OCI-LY1 (cell line): ENCODE data around the gene SPHK2.

Source experiments
- H2AFZ ChIP-seq: fragments of 200-600 bp; sonication (generic), shearing (Covaris generic); 2 replicates; pipeline ENCODE4 v1.6.0; 2014; ENCODE audit warnings: antibody characterized with exemption, mild to moderate bottlenecking, low read length
- H3F3A ChIP-seq: fragments of 200-600 bp; sonication (generic), shearing (Covaris generic); 2 replicates; pipeline ENCODE4 v1.6.0; 2014; ENCODE audit warnings: mild to moderate bottlenecking, antibody characterized with exemption, low read length, moderate library complexity; ENCODE audit not compliant: insufficient read depth
- H3K27ac ChIP-seq: fragments of 200-600 bp; sonication (generic); 2 replicates; pipeline ENCODE4 v1.5.1; 2014; ENCODE audit warnings: low read length, mixed run types, mild to moderate bottlenecking, low read depth; ENCODE audit not compliant: poor library complexity, severe bottlenecking
- H3K27me3 ChIP-seq: fragments of 200-600 bp; sonication (generic); 2 replicates; pipeline ENCODE4 v1.6.0; 2014; ENCODE audit warnings: antibody characterized with exemption, mild to moderate bottlenecking, low read length, moderate library complexity; ENCODE audit not compliant: insufficient read depth
- H3K36me3 ChIP-seq: fragments of 200-600 bp; sonication (generic); 2 replicates; pipeline ENCODE4 v1.6.1; 2014; ENCODE audit warnings: mild to moderate bottlenecking, antibody characterized with exemption, low read length, moderate library complexity, mixed read lengths; ENCODE audit not compliant: insufficient read depth
- H3K4me1 ChIP-seq: fragments of 200-600 bp; sonication (generic); 2 replicates; pipeline ENCODE4 v1.5.1; 2014; ENCODE audit warnings: mild to moderate bottlenecking, low read length, moderate library complexity; ENCODE audit not compliant: insufficient read depth, severe bottlenecking
- H3K4me2 ChIP-seq: fragments of 200-600 bp; sonication (generic), shearing (Covaris generic); 2 replicates; pipeline ENCODE4 v1.6.1; 2014; ENCODE audit warnings: low read length
- H3K4me3 ChIP-seq: fragments of 200-600 bp; sonication (generic); 2 replicates; pipeline ENCODE4 v1.5.1; 2014; ENCODE audit warnings: low read length, low read depth, mild to moderate bottlenecking, mixed read lengths; ENCODE audit not compliant: poor library complexity, severe bottlenecking
- H3K79me2 ChIP-seq: fragments of 200-600 bp; shearing (Covaris generic); 2 replicates; pipeline ENCODE4 v1.6.1; 2016; ENCODE audit warnings: mixed run types, low read length, mixed read lengths; ENCODE audit not compliant: insufficient read depth
- H3K9ac ChIP-seq: fragments of 200-600 bp; sonication (generic), shearing (Covaris generic); 2 replicates; pipeline ENCODE4 v1.6.1; 2014; ENCODE audit warnings: mild to moderate bottlenecking, low read length, mixed read lengths
- H3K9me2 ChIP-seq: fragments of 200-600 bp; sonication (generic), shearing (Covaris generic); 2 replicates; pipeline ENCODE4 v1.6.1; 2014; ENCODE audit warnings: low read depth, mild to moderate bottlenecking, low read length, mixed read lengths
- H3K9me3 ChIP-seq: fragments of 200-600 bp; shearing (Covaris generic); 2 replicates; pipeline ENCODE4 v1.6.1; 2014; ENCODE audit warnings: low read length, mixed read lengths
- H4K20me1 ChIP-seq: fragments of 200-600 bp; sonication (generic), shearing (Covaris generic); 2 replicates; pipeline ENCODE4 v1.6.0; 2016; ENCODE audit warnings: mild to moderate bottlenecking, low read length; ENCODE audit not compliant: insufficient read depth
- EZH2 ChIP-seq: fragments of 200-600 bp; sonication (generic), shearing (Covaris generic); IDR thresholded peaks from 2 replicates; pipeline ENCODE4 v1.8.0; 2017; ENCODE audit warnings: borderline replicate concordance, mixed run types, mild to moderate bottlenecking, antibody characterized with exemption, low read length, moderate library complexity, mixed read lengths
- TF ChIP-seq, protein P1 (sequence below): fragments of 200-600 bp; sonication (generic), shearing (Covaris generic); IDR thresholded peaks from 2 replicates; pipeline ENCODE4 v1.5.1; 2017; ENCODE audit warnings: mild to moderate bottlenecking, antibody characterized with exemption, low read length, moderate library complexity, mixed read lengths

The SPHK2 gene

DNA sequence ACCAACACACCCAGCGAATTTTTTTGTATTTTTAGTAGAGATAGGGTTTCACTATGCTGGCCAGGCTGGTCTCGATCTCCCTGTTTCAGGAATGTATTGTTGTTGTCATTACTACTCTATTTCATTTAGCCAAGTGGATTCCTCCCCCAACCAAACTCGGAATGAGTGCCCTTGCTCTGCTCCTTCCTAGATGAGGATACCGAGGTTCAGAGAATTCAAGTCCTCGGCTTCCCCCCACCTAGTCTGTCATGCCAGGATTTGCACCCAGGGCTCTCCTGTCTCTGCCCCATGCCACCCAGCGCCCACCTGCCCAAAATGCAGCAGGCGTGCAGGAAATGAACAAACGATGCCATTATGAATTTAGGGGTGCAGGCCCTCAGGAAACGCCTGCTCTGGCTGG, 16.3 kb upstream of the SPHK2 start:
- no peak overlapping the region for H3K27ac ChIP-seq
- no peaks in the 10 kb centered on the region for H3K9me2 ChIP-seq
- H2AFZ ChIP-seq = no peak overlapping the region
- no peaks in the 10 kb centered on the region for H4K20me1 ChIP-seq
- no peaks in the 10 kb centered on the region; the same call in 1 of the 2 replicates for H3K36me3 ChIP-seq
- peaks cover 1% of the 10 kb centered on the region; the same call in 1 of the 2 replicates for H3K27me3 ChIP-seq
- H3F3A ChIP-seq = no peaks in the 10 kb centered on the region
- no peak overlapping the region for H3K4me2 ChIP-seq
- H3K9me3 ChIP-seq = no peaks in the 10 kb centered on the region
- TF ChIP-seq, protein P1, sequence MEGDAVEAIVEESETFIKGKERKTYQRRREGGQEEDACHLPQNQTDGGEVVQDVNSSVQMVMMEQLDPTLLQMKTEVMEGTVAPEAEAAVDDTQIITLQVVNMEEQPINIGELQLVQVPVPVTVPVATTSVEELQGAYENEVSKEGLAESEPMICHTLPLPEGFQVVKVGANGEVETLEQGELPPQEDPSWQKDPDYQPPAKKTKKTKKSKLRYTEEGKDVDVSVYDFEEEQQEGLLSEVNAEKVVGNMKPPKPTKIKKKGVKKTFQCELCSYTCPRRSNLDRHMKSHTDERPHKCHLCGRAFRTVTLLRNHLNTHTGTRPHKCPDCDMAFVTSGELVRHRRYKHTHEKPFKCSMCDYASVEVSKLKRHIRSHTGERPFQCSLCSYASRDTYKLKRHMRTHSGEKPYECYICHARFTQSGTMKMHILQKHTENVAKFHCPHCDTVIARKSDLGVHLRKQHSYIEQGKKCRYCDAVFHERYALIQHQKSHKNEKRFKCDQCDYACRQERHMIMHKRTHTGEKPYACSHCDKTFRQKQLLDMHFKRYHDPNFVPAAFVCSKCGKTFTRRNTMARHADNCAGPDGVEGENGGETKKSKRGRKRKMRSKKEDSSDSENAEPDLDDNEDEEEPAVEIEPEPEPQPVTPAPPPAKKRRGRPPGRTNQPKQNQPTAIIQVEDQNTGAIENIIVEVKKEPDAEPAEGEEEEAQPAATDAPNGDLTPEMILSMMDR = no peak
- TF ChIP-seq EZH2 = no peak
- H3K79me2 ChIP-seq = no peaks in the 10 kb centered on the region
- no peak overlapping the region for H3K4me3 ChIP-seq
- H3K4me1 ChIP-seq = no peaks in the 10 kb centered on the region
- H3K9ac ChIP-seq = no peak overlapping the region

DNA sequence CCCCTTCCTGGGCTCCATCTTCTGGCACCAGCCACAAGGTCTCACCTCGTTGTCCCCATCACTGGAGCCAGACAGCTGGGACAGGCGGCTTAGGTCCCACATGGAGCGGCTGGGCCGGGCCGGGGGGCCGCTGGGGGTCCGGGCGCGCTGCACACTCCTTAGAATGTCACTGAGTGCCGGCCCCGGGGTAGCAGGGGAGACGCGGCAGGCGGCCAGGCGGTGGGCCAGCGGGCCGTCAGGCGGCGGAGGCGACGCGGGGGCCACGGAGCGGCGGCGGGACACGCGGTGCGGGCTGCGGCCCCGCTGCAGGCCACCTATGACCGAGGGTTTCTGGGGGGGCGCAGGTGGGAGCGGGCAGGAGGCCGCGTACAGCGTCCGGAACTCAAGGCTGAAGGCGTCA, 15.9 kb upstream of the SPHK2 start:
- Histone ChIP-seq H3K9me2 (no peaks in the 10 kb centered on the region), H3F3A (no peaks in the 10 kb centered on the region), H3K4me2 (no peak overlapping the region), H3K4me1 (peaks cover under 1% of the 10 kb centered on the region), H3K27ac (no peak overlapping the region), H3K4me3 (no peak overlapping the region), H3K9me3 (no peaks in the 10 kb centered on the region), H2AFZ (no peak overlapping the region), H3K9ac (no peak overlapping the region), H3K36me3 (no peaks in the 10 kb centered on the region; the same call in 1 of the 2 replicates), H3K79me2 (no peaks in the 10 kb centered on the region), H3K27me3 (no peaks in the 10 kb centered on the region; the same call in 1 of the 2 replicates), H4K20me1 (no peaks in the 10 kb centered on the region)
- no peak for TF ChIP-seq EZH2
- TF ChIP-seq, protein P1 = no peak

DNA sequence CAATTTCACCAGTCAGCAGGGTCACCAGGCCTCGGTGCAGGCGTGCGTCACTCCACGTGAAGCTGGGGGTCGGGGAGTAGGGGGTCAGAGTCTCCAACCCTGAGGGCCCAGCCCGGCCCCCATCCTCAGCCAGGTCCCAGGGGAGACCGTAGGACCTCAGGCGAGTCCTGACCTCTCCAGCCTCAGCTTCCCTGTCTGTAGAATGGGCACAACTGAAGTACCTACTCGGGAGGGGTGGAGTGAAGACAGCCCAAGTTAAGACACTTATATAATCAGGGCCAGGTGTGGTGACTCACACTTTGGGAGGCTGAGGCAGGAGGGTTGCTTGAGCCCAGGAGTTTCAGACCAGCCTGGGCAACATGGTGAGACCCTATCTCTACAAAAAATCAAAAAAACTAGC, 15.5 kb upstream of the SPHK2 start:
- TF ChIP-seq EZH2 = no peak
- TF ChIP-seq, protein P1 = no peak
- no peak overlapping the region for H3K9ac ChIP-seq
- peaks cover 4% of the 10 kb centered on the region for H3K4me1 ChIP-seq

More for the DNA sequence above, 15.5 kb upstream of the SPHK2 start:
- H3K9me3 ChIP-seq = no peaks in the 10 kb centered on the region
- H4K20me1 ChIP-seq = no peaks in the 10 kb centered on the region
- no peak overlapping the region for H3K4me3 ChIP-seq
- no peaks in the 10 kb centered on the region; the same call in 1 of the 2 replicates for H3K27me3 ChIP-seq
- H3K79me2 ChIP-seq = no peaks in the 10 kb centered on the region
- no peaks in the 10 kb centered on the region for H3K9me2 ChIP-seq
- no peak overlapping the region for H3K4me2 ChIP-seq
- H3K27ac ChIP-seq = no peak overlapping the region
- H3K36me3 ChIP-seq = no peaks in the 10 kb centered on the region; the same call in 1 of the 2 replicates
- H3F3A ChIP-seq = no peaks in the 10 kb centered on the region
- H2AFZ ChIP-seq = no peak overlapping the region
